Peyer's patch (tissue), 4 donors: ENCODE results near the gene INF2. TPM values are rescaled to one million over a fixed set of nuclear protein-coding genes. Genes with fewer than 3 reads are reported as not detected.

Experiments used
- DNase-seq, 3 donors: peaks; one replicate each; pipeline ENCODE4 v3.0.0-alpha.2; 2017 to 2019
- H3K27ac ChIP-seq, 4 donors: fragments of 200-600 bp; sonication (generic); one replicate each; pipeline ENCODE4 v1.5.1; 2016 to 2019
- H3K27me3 ChIP-seq, 2 donors: fragments of 200-600 bp; sonication (generic); one replicate each; pipeline ENCODE4 v1.5.1; 2019
- H3K36me3 ChIP-seq, 3 donors: fragments of 200-600 bp; sonication (generic); one replicate each; pipeline ENCODE4 v1.5.1; 2016 to 2019
- H3K4me1 ChIP-seq, 4 donors: fragments of 200-600 bp; sonication (generic); one replicate each; pipeline ENCODE4 v1.5.1; 2016 to 2019
- H3K4me3 ChIP-seq, 4 donors: fragments of 200-600 bp; sonication (generic); 1 replicate in 3 of 4; 2 replicates in 1 of 4; pipeline ENCODE4 v1.5.1; 2016 to 2019; ENCODE audit warnings: mild to moderate bottlenecking in 1 of 4
- H3K9me3 ChIP-seq, 4 donors: fragments of 200-600 bp; sonication (generic); one replicate each; pipeline ENCODE4 v1.5.1; 2016 to 2019; ENCODE audit warnings: mild to moderate bottlenecking in 1 of 4
- CTCF ChIP-seq, 6 experiments: fragments of 450-650 bp in 4 of 6; fragments of 200-600 bp in 2 of 6; sonication (generic) in 1 of 6; IDR thresholded peaks; one replicate each; pipeline ENCODE4 v1.5.1; 2017 to 2019; ENCODE audit warnings: antibody characterized with exemption in 6 of 6, mild to moderate bottlenecking in 3 of 6, moderate library complexity in 1 of 6
- POLR2A ChIP-seq, 2 donors: fragments of 450-650 bp; IDR thresholded peaks; one replicate each; pipeline ENCODE4 v1.5.1; 2017; ENCODE audit warnings: antibody characterized with exemption in 2 of 2, mild to moderate bottlenecking in 2 of 2, moderate library complexity in 2 of 2
- total RNA-seq, 4 donors: library from RNA; depleted of rRNA; stranded (reverse); fragments of >200 nt; gene quantifications; one replicate each; pipeline ENCODE4 v1.1.0, GENCODE V29; 2016

INF2 gene
- total RNA-seq, 4 donors from 2014 or later = 137 to 287 (median 203) TPM

DNA sequence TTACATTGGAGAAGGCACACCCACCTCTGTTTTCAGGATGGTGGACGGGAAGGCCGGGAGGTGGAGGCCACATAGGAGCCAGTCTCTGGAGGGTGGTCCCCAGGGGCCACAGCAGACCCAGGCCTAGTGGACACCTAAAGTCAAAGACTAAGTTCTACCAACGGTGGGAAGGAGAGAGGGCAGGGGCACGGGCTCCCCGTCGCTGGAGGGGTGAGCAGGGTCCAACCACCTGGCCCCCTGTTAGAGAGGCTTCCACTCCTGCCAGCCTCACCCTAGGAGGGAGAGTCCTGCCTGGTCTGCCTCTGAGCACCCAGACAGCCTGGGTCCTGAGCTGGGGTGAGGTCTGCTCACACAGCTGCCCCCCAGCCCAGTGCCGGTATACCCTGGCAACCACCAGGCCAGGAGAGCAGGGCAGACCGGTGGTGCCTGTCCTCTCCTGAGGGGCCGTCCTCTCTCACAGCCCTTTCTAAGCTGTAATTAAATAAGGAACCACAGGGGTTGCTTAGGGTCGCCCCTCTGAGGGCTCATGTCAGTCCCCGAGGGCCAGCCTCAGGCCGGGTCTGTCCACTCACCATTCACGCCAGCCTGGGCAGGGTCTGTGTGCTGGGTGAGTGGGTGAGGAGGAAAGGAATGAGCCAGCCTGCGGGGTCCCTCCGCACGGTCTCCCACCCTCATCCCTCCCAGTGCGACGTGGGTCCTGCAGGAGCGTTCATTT, 2.3 kb downstream of the INF2 start:
- DNase-seq = no peak
- TF ChIP-seq CTCF (IDR thresholded peaks at IDR 0.05) (no peak), POLR2A (IDR thresholded peaks at IDR 0.05) (no peak)
- Histone ChIP-seq H3K4me3 (peak overlapping the region in 2 of 4 donors; percentile 97 to 100), H3K27me3 (no peaks in the 10 kb centered on the region), H3K4me1 (peaks cover 12 to 87% (median 43%) of the 10 kb centered on the region in 4 donors), H3K27ac (peak overlapping the region in 2 of 4 donors; percentile 92 to 98), H3K9me3 (no peaks in the 10 kb centered on the region), H3K36me3 (peaks cover 0 to 5% (median 0%) of the 10 kb centered on the region in 3 donors)

DNA sequence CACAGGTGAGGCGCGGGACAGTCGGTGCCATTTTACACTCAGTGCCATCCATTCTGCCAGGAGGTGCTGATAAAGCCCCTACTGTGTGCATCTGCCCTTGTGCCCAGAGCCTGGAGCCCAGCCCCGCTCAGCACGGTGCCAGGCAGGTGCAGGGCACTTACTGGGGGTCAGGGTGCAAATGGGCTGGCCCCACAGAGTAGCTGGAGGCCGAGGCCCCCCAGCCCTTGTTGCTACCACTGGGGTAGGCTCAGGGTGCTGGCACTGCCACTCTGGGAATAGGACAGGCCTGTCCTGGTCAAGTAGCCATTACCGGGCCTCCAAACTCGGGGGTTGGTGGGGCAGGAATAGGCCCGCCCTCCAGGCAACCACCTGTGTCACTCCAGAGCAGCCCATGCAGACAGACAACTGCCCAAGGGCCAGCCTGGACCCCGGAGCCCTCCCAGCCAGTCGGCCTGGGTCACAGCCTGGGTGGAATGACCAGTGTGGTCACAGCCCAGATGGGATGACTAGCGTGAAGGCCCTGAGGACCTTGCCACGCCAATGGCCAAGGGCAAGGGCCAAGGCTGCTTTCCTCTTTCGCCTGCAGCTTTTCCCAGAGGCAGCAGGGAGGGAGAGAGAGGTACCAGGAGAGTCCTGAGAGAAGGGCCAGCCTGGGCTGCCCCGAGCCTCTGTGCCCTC, 3.0 kb downstream of the INF2 start:
- Histone ChIP-seq H3K9me3 (no peaks in the 10 kb centered on the region), H3K36me3 (peaks cover 0 to 5% (median 0%) of the 10 kb centered on the region in 3 donors), H3K4me1 (peaks cover 8 to 87% (median 41%) of the 10 kb centered on the region in 4 donors), H3K27ac (peak overlapping the region in 2 of 4 donors; percentile 31 to 98), H3K4me3 (no peak overlapping the region), H3K27me3 (no peaks in the 10 kb centered on the region)
- TF ChIP-seq POLR2A (IDR thresholded peaks at IDR 0.05) = no peak
- no peak for TF ChIP-seq CTCF (IDR thresholded peaks at IDR 0.05)
- DNase-seq = no peak

- TF ChIP-seq POLR2A (IDR thresholded peaks at IDR 0.05) (no peak), CTCF (IDR thresholded peaks at IDR 0.05) (no peak)
- Histone ChIP-seq H3K27ac (peak overlapping the region in 1 of 4 donors; percentile 31), H3K36me3 (peaks cover 0 to 5% (median 0%) of the 10 kb centered on the region in 3 donors), H3K27me3 (no peaks in the 10 kb centered on the region), H3K4me1 (peaks cover 8 to 87% (median 38%) of the 10 kb centered on the region in 4 donors), H3K4me3 (no peak overlapping the region), H3K9me3 (no peaks in the 10 kb centered on the region)
- no peak for DNase-seq
Measured at GRCh38 chr14:104692939-104693315, 3.5 kb downstream of the INF2 start.

DNA sequence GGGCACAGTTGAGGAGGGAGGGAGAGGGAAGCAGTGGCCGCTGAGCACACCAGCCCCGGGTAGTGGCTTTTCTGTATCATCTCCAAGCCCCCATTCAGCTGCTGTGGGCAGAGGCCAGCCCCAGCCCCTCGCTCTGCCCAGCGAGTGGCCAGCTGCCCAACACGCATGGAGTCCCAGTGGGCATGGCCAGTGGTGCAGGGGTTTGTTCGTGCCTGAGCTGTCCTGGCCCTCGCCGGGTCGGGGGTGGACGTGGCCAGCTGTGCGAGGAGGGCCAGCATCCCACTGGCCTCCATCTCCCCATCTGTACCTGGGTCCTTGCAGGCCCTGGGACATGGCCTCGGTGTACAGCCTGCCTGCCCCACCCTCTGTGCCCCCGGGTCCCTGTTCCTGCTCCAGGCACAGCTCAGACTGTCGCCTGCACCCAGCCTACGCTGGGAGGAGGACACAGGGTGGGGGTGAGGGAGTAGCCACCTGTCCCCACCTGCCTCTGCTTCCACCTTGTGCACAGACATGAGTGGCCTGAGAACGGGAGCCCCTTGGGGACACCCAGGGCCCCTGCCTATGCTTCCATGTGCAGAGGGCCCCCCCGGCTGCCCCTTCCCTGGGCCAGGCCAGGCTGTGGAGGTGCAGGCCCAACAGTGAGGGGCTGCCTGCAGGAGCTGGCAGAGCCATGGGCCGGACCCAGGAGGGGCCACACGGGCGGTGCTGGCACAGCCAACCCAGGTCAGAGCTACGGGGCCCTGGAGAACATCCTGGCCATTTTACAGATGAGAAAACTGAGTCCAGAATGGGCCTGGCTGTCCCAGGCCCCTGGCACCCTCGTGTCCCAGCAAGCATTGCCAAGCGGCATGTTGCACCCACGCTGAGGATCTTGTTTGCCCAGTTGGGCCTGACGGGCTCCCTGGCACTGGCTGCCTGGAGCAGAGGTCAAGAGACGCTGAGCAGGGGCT, 4.3 kb downstream of the INF2 start:
- no peak for TF ChIP-seq POLR2A (IDR thresholded peaks at IDR 0.05)
- H3K36me3 ChIP-seq = peaks cover 0 to 5% (median 0%) of the 10 kb centered on the region in 3 donors
- DNase-seq = no peak
- H3K4me1 ChIP-seq = peaks cover 4 to 87% (median 32%) of the 10 kb centered on the region in 4 donors
- H3K4me3 ChIP-seq = no peak overlapping the region
- H3K27me3 ChIP-seq = no peaks in the 10 kb centered on the region
- H3K27ac ChIP-seq = peak overlapping the region in 2 of 4 donors; percentile 67 to 73
- no peaks in the 10 kb centered on the region for H3K9me3 ChIP-seq

DNA sequence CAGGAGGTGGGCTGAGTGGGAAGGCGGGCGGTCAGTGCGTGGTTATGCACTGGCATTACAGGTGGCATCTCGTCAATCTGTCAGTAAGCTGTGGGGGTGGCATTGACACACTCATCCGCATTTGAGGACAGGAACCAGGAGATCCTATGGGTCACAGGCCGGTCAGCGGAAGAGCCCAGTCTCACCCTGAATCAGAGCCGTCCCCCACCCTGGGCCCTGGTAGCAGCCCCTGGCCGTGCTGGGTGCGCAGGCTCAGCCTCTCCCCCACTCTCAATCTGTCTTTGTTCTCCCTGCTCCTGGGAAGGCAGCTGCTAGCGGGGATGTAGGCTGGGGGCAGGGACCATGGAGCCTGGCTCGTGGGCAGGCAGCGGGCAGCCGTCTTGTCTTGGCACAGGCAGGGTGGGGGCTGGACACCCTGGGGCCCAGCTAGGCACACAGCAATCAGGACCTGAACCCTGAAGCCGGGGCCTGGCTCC, 5.1 kb downstream of the INF2 start:
- peaks cover 0 to 5% (median 0%) of the 10 kb centered on the region in 3 donors for H3K36me3 ChIP-seq
- H3K27ac ChIP-seq = peak overlapping the region; percentile 38 to 73 (median 56)
- no peak for DNase-seq
- no peak overlapping the region for H3K4me3 ChIP-seq
- no peaks in the 10 kb centered on the region for H3K9me3 ChIP-seq
- peaks cover 0 to 90% (median 30%) of the 10 kb centered on the region in 4 donors for H3K4me1 ChIP-seq
- H3K27me3 ChIP-seq = no peaks in the 10 kb centered on the region
- TF ChIP-seq POLR2A (IDR thresholded peaks at IDR 0.05) (no peak), CTCF (IDR thresholded peaks at IDR 0.05) (no peak)
